ENCODE measurements around the gene NME4. TPM values are rescaled to one million over a fixed set of nuclear protein-coding genes. Genes with fewer than 3 reads are reported as not detected.
A peak's percentile ranks its signal among the peaks of the same experiment; 100 is the strongest.

The NME4 gene
- total RNA-seq, 1 donor from 2014 or later: 93.2 TPM

GRCh38 chr16:364595-365491 lies 32.2 kb upstream of the NME4 start:
- no peak for DNase-seq (ENCODE audit: low read depth)
- TF ChIP-seq CTCF (conservative IDR thresholded peaks at IDR 0.05; ENCODE audit: low read depth, low read length): no peak

GRCh38 chr16:366476-366875 lies 30.5 kb upstream of the NME4 start:
- no peak for DNase-seq (ENCODE audit: low read depth)
- TF ChIP-seq CTCF (conservative IDR thresholded peaks at IDR 0.05; ENCODE audit: low read depth, low read length): no peak
- no peak overlapping the region for H3K4me3 ChIP-seq (ENCODE audit: low read depth, low read length)

More at GRCh38 chr16:364595-365491, 32.2 kb upstream of the NME4 start:
- H3K4me3 ChIP-seq (ENCODE audit: low read depth, low read length): no peak overlapping the region

GRCh38 chr16:367333-367903 lies 29.6 kb upstream of the NME4 start:
- no peak for TF ChIP-seq CTCF (conservative IDR thresholded peaks at IDR 0.05; ENCODE audit: low read depth, low read length)

GRCh38 chr16:368388-369158 lies 28.4 kb upstream of the NME4 start:
- TF ChIP-seq CTCF (conservative IDR thresholded peaks at IDR 0.05; ENCODE audit: low read depth, low read length): no peak
- no peak overlapping the region for H3K4me3 ChIP-seq (ENCODE audit: low read depth, low read length)
- no peak for DNase-seq (ENCODE audit: low read depth)

More at GRCh38 chr16:367333-367903, 29.6 kb upstream of the NME4 start:
- no peak overlapping the region for H3K4me3 ChIP-seq (ENCODE audit: low read depth, low read length)
- DNase-seq (ENCODE audit: low read depth): no peak

- TF ChIP-seq CTCF (conservative IDR thresholded peaks at IDR 0.05; ENCODE audit: low read depth, low read length): no peak
- DNase-seq (ENCODE audit: low read depth): no peak
- H3K4me3 ChIP-seq (ENCODE audit: low read depth, low read length): peak overlapping the region; percentile 40
Observed at GRCh38 chr16:369275-369865, 27.6 kb upstream of the NME4 start.

- H3K4me3 ChIP-seq (ENCODE audit: low read depth, low read length): peak overlapping the region; percentile 40
- no peak for TF ChIP-seq CTCF (conservative IDR thresholded peaks at IDR 0.05; ENCODE audit: low read depth, low read length)
- DNase-seq (ENCODE audit: low read depth): no peak
Observed at GRCh38 chr16:369866-370436, 27.0 kb upstream of the NME4 start.
